ENCODE data around the gene WFDC12.
A peak's percentile ranks its signal among the peaks of the same experiment; 100 is the strongest.
"Not testable (repeated sequence)": the region's sequence is repeated elsewhere in the genome, so short reads cannot be mapped to it uniquely, and the experiment has no call there.

WFDC12 gene

GRCh38 chr20:45124365-45124764 lies at the start of gene WFDC12:
Gene WFDC12, minus strand, starts transcription at chr20:45124465. Its CDS starts 18 bp downstream, at chr20:45124447.
- DNase-seq (ENCODE audit: low read depth in 2 of 2), result no peak

GRCh38 chr20:45173522-45173921 lies 49.3 kb upstream of the WFDC12 start:
- no peak for DNase-seq (ENCODE audit: low read depth in 2 of 2)

- DNase-seq (ENCODE audit: low read depth in 2 of 2), result no peak
These were observed 40.6 kb upstream of the WFDC12 start for GRCh38 chr20:45164906-45165305.

GRCh38 chr20:45163083-45163803 lies 39.0 kb upstream of the WFDC12 start:
- DNase-seq (ENCODE audit: low read depth in 2 of 2), result no peak

- peak; percentile 50 to 55 for DNase-seq (ENCODE audit: low read depth in 2 of 2)
These were observed 33.7 kb upstream of the WFDC12 start for GRCh38 chr20:45157962-45158361.

- no peak for DNase-seq (ENCODE audit: low read depth in 2 of 2)
These were observed 32.4 kb upstream of the WFDC12 start for GRCh38 chr20:45156713-45157112.

- not testable (repeated sequence) for DNase-seq (ENCODE audit: low read depth in 2 of 2)
These were observed 30.5 kb upstream of the WFDC12 start for GRCh38 chr20:45154794-45155193.

GRCh38 chr20:45154183-45154582 lies 29.9 kb upstream of the WFDC12 start:
- DNase-seq (ENCODE audit: low read depth in 2 of 2), result no peak

- no peak for DNase-seq (ENCODE audit: low read depth in 2 of 2)
These were observed 29.5 kb upstream of the WFDC12 start for GRCh38 chr20:45153752-45154151.

GRCh38 chr20:45153147-45153546 lies 28.9 kb upstream of the WFDC12 start:
- DNase-seq (ENCODE audit: low read depth in 2 of 2), result no peak

GRCh38 chr20:45152405-45152804 lies 28.1 kb upstream of the WFDC12 start:
- DNase-seq (ENCODE audit: low read depth in 2 of 2), result no peak

- DNase-seq (ENCODE audit: low read depth in 2 of 2), result no peak
These were observed 24.8 kb upstream of the WFDC12 start for GRCh38 chr20:45149062-45149461.

- no peak for DNase-seq (ENCODE audit: low read depth in 2 of 2)
These were observed 16.6 kb upstream of the WFDC12 start for GRCh38 chr20:45140836-45141235.

GRCh38 chr20:45139733-45140375 lies 15.6 kb upstream of the WFDC12 start:
- DNase-seq (ENCODE audit: low read depth in 2 of 2), result not testable (repeated sequence)

- DNase-seq (ENCODE audit: low read depth in 2 of 2), result no peak
These were observed 14.5 kb upstream of the WFDC12 start for GRCh38 chr20:45138561-45139300.

GRCh38 chr20:45136911-45137310 lies 12.6 kb upstream of the WFDC12 start:
- no peak for DNase-seq (ENCODE audit: low read depth in 2 of 2)

GRCh38 chr20:45128099-45128498 lies 3.8 kb upstream of the WFDC12 start:
- DNase-seq (ENCODE audit: low read depth in 2 of 2), result no peak

- DNase-seq (ENCODE audit: low read depth in 2 of 2), result no peak
These were observed 2.9 kb downstream of the WFDC12 start for GRCh38 chr20:45121388-45121787.

- no peak for DNase-seq (ENCODE audit: low read depth in 2 of 2)
These were observed 4.6 kb downstream of the WFDC12 start for GRCh38 chr20:45119556-45120266.

- DNase-seq (ENCODE audit: low read depth in 2 of 2), result no peak
These were observed 6.2 kb downstream of the WFDC12 start for GRCh38 chr20:45118028-45118427.

- no peak for DNase-seq (ENCODE audit: low read depth in 2 of 2)
These were observed 6.7 kb downstream of the WFDC12 start for GRCh38 chr20:45117581-45117980.

GRCh38 chr20:45115829-45116228 lies 8.4 kb downstream of the WFDC12 start:
- no peak for DNase-seq (ENCODE audit: low read depth in 2 of 2)

All from fibroblast of skin of left quadriceps (primary cell).